HCT116 (cell line): ENCODE measurements around the gene OR51V1. TPM values are rescaled to one million over a fixed set of nuclear protein-coding genes. Genes with fewer than 3 reads are reported as not detected.

ENCODE experiments used
- ATAC-seq: fragments of 200-7000 bp; cut with Tn5 transposase; 2 replicates; pipeline ENCODE4 v1.9.1; 2020; ENCODE audit warnings: mild to moderate bottlenecking, moderate library complexity
- BruUV-seq: library from RNA; stranded (reverse); fragments of 400-500 nt; replicated peaks from 2 replicates; lab custom pipeline; 2021; lab: Mats Ljungman, UMichigan
- CTCF ChIA-PET: fragments of 300-600 bp; sonication (Branson Sonifier 250); formaldehyde crosslinking; loops from one replicate; lab custom pipeline; 2021; ENCODE audit warnings: antibody characterized with exemption; lab: Charles Lee
- POLR2A ChIA-PET: fragments of 300-600, 350-600 bp; sonication (Branson Sonifier 250); formaldehyde crosslinking; loops from one replicate; lab custom pipeline; 2021; ENCODE audit warnings: antibody characterized with exemption; lab: Charles Lee
- RAD21 ChIA-PET, 2 experiments: fragments of 300-600 bp; sonication (Branson Sonifier 250); formaldehyde crosslinking; loops; one replicate each; lab custom pipeline; 2023; ENCODE audit warnings: low total read pairs in 2 of 2; ENCODE audit not compliant: uncharacterized antibody in 2 of 2, unreplicated experiment in 2 of 2, low non-redundant PET in 1 of 2; lab: Charles Lee
- DNase-seq: peaks from one replicate; pipeline ENCODE4 v3.0.0-alpha.2; 2010; ENCODE audit warnings: low read depth, low spot score
- H2AFZ ChIP-seq: fragments of 200-600 bp; shearing (Covaris generic), sonication (generic); 2 replicates; pipeline ENCODE4 v1.6.1; 2017; ENCODE audit warnings: low read depth, mixed run types, mixed read lengths, antibody characterized with exemption, low read length; ENCODE audit not compliant: poor library complexity, severe bottlenecking
- H3K27ac ChIP-seq: 2 replicates; pipeline ENCODE4 v1.5.1; 2012; ENCODE audit warnings: low read depth, low read length
- H3K27me3 ChIP-seq: fragments of 200-600 bp; sonication (generic); 2 replicates; pipeline ENCODE4 v1.6.1; 2016; ENCODE audit warnings: mixed run types, low read length, mixed read lengths; ENCODE audit not compliant: insufficient read depth
- H3K36me3 ChIP-seq, 2 experiments: fragments of 200-500 bp in 1 of 2; fragments of 200-600 bp in 1 of 2; sonication (Bioruptor generic) in 1 of 2; sonication (generic) in 1 of 2; 2 replicates each; pipeline versions ENCODE4 v1.5.1 to v1.6.1; 2014 to 2016; ENCODE audit warnings: low read length in 2 of 2, inconsistent platforms in 1 of 2, mixed read lengths in 1 of 2, mixed run types in 1 of 2; ENCODE audit not compliant: insufficient read depth in 2 of 2, control insufficient read depth in 1 of 2
- H3K4me1 ChIP-seq, 2 experiments: fragments of 200-600 bp in 1 of 2; sonication (generic) in 1 of 2; 2 replicates each; pipeline versions ENCODE4 v1.5.1 to v1.6.1; 2012 to 2017; ENCODE audit warnings: low read length in 2 of 2, inconsistent platforms in 1 of 2, mild to moderate bottlenecking in 1 of 2, mixed read lengths in 1 of 2, mixed run types in 1 of 2, moderate library complexity in 1 of 2; ENCODE audit not compliant: insufficient read depth in 2 of 2, control insufficient read depth in 1 of 2
- H3K4me2 ChIP-seq: fragments of 200-600 bp; sonication (generic); 2 replicates; pipeline ENCODE4 v1.6.1; 2017; ENCODE audit warnings: mixed run types, low read length, mixed read lengths
- H3K4me3 ChIP-seq, 2 experiments: fragments of 200-600 bp in 1 of 2; sonication (generic) in 1 of 2; replicated peaks in 1 of 2; 2 replicates each; pipeline ENCODE4 v1.5.1; 2011 to 2016; ENCODE audit warnings: low read length in 2 of 2, control low read depth in 1 of 2, low read depth in 1 of 2, mild to moderate bottlenecking in 1 of 2, mixed read lengths in 1 of 2, mixed run types in 1 of 2
- H3K79me2 ChIP-seq: fragments of 200-600 bp; sonication (generic); 2 replicates; pipeline ENCODE4 v1.6.1; 2017; ENCODE audit warnings: mild to moderate bottlenecking, mixed run types, low read length, moderate library complexity, mixed read lengths; ENCODE audit not compliant: insufficient read depth
- H3K9ac ChIP-seq: fragments of 200-600 bp; sonication (generic); 2 replicates; pipeline ENCODE4 v1.6.1; 2016; ENCODE audit warnings: low read length, mixed read lengths
- H3K9me2 ChIP-seq: fragments of 200-600 bp; sonication (generic), shearing (Covaris generic); 2 replicates; pipeline ENCODE4 v1.6.1; 2017; ENCODE audit warnings: mixed run types, mild to moderate bottlenecking, moderate library complexity; ENCODE audit not compliant: insufficient read depth
- H3K9me3 ChIP-seq, 2 experiments: fragments of 200-500 bp in 1 of 2; fragments of 200-600 bp in 1 of 2; sonication (Bioruptor generic) in 1 of 2; sonication (generic) in 1 of 2; 2 replicates each; pipeline ENCODE4 v1.6.1; 2014 to 2017; ENCODE audit warnings: low read length in 2 of 2, mixed read lengths in 2 of 2, inconsistent platforms in 1 of 2, low read depth in 1 of 2, mild to moderate bottlenecking in 1 of 2, mixed run types in 1 of 2, moderate library complexity in 1 of 2; ENCODE audit not compliant: control insufficient read depth in 1 of 2, insufficient read depth in 1 of 2
- H4K20me1 ChIP-seq: fragments of 200-600 bp; sonication (generic), shearing (Covaris generic); 2 replicates; pipeline ENCODE4 v1.6.1; 2017; ENCODE audit warnings: mixed run types, mild to moderate bottlenecking, moderate library complexity; ENCODE audit not compliant: insufficient read depth
- CBX3 ChIP-seq: IDR thresholded peaks from 2 replicates; pipeline ENCODE4 v1.6.1; 2012; ENCODE audit warnings: low read depth
- CEBPB ChIP-seq: IDR thresholded peaks from 2 replicates; pipeline ENCODE4 v1.6.1; 2012; ENCODE audit warnings: low read depth
- EGR1 ChIP-seq: IDR thresholded peaks from 2 replicates; pipeline ENCODE4 v1.6.1; 2012; ENCODE audit warnings: low read depth
- EZH2 ChIP-seq: fragments of 200-600 bp; sonication (generic); IDR thresholded peaks from 2 replicates; pipeline ENCODE4 v1.6.1; 2017; ENCODE audit warnings: antibody characterized with exemption, mixed run types
- EZH2phosphoT487 ChIP-seq: fragments of 200-600 bp; IDR thresholded peaks from 2 replicates; pipeline ENCODE4 v1.6.1; 2018; ENCODE audit warnings: antibody characterized with exemption, borderline replicate concordance
- JUND ChIP-seq: IDR thresholded peaks from 2 replicates; pipeline ENCODE4 v1.6.1; 2012
- MAX ChIP-seq: IDR thresholded peaks from 2 replicates; pipeline ENCODE4 v1.6.1; 2012
- SP1 ChIP-seq: IDR thresholded peaks from 2 replicates; pipeline ENCODE4 v1.6.1; 2012; ENCODE audit warnings: low read depth
- SRF ChIP-seq: IDR thresholded peaks from 2 replicates; pipeline ENCODE4 v1.6.1; 2012; ENCODE audit warnings: low read depth
- intact Hi-C: fragments of 100-400 bp; cut with micrococcal nuclease; formaldehyde crosslinking; loops from 2 replicates; pipeline ENCODE4 v1.10.0; 2022
- total RNA-seq: library from RNA; stranded (reverse); gene quantifications from one replicate; pipeline ENCODE4 v1.2.1, GENCODE V29; 2021; ENCODE audit not compliant: unreplicated experiment
- TF ChIP-seq, protein P1 (sequence below): IDR thresholded peaks from 2 replicates; pipeline ENCODE4 v1.6.1; 2012; ENCODE audit warnings: low read depth
- TF ChIP-seq, protein P2 (sequence below), 3 experiments: fragments of 200-600 bp in 1 of 3; sonication (generic) in 1 of 3; IDR thresholded peaks in 2 of 3; conservative IDR thresholded peaks in 1 of 3; 2 replicates each; pipeline ENCODE4 v1.5.1; 2012 to 2017; ENCODE audit warnings: low read depth in 2 of 3, low read length in 2 of 3, antibody characterized with exemption in 1 of 3, borderline replicate concordance in 1 of 3, control low read depth in 1 of 3, mild to moderate bottlenecking in 1 of 3, mixed read lengths in 1 of 3, mixed run types in 1 of 3, moderate library complexity in 1 of 3; ENCODE audit not compliant: insufficient read depth in 1 of 3
- TF ChIP-seq, protein P3 (sequence below): IDR thresholded peaks from 2 replicates; pipeline ENCODE4 v1.6.1; 2012
- TF ChIP-seq, protein P4 (sequence below): IDR thresholded peaks from 2 replicates; pipeline ENCODE4 v1.6.1; 2011; ENCODE audit warnings: mild to moderate bottlenecking, low read length, moderate library complexity; ENCODE audit not compliant: insufficient replicate concordance; ENCODE audit errors: extremely low read depth

The OR51V1 gene
- total RNA-seq, 1 experiment from 2014 or later: not detected

DNA sequence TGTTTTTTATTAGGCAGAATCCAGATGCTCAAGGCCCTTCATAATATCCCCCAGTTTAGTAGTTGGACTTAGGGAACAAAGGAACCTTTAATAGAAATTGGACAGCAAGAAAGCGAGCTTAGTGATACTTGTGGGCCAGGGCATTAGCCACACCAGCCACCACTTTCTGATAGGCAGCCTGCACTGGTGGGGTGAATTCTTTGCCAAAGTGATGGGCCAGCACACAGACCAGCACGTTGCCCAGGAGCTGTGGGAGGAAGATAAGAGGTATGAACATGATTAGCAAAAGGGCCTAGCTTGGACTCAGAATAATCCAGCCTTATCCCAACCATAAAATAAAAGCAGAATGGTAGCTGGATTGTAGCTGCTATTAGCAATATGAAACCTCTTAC, 25.0 kb upstream of the OR51V1 start:
- no peaks in the 10 kb centered on the region for H3K9me2 ChIP-seq
- intact Hi-C loops: no loop called here
- no peak overlapping the region for H3K9ac ChIP-seq
- H2AFZ ChIP-seq: no peak overlapping the region
- POLR2A ChIA-PET: no interaction called here
- H3K27me3 ChIP-seq: no peaks in the 10 kb centered on the region
- RAD21 ChIA-PET: no interaction called here
- H3K4me3 ChIP-seq: no peak overlapping the region
- ATAC-seq: no peak
- H3K36me3 ChIP-seq: no peaks in the 10 kb centered on the region
- DNase-seq: no peak
- H3K4me1 ChIP-seq: no peaks in the 10 kb centered on the region
- H3K79me2 ChIP-seq: no peaks in the 10 kb centered on the region
- no peaks in the 10 kb centered on the region for H3K9me3 ChIP-seq
- no TSS peak for BruUV-seq
- CTCF ChIA-PET: no interaction called here
- H4K20me1 ChIP-seq: no peaks in the 10 kb centered on the region
- no peak overlapping the region for H3K27ac ChIP-seq
- H3K4me2 ChIP-seq: no peak overlapping the region
- no peak for TF ChIP-seq JUND
- no peak for TF ChIP-seq CBX3
- no peak for TF ChIP-seq EZH2phosphoT487
- TF ChIP-seq EZH2: no peak
- no peak for TF ChIP-seq MAX
- no peak for TF ChIP-seq SP1
- TF ChIP-seq, protein P1, sequence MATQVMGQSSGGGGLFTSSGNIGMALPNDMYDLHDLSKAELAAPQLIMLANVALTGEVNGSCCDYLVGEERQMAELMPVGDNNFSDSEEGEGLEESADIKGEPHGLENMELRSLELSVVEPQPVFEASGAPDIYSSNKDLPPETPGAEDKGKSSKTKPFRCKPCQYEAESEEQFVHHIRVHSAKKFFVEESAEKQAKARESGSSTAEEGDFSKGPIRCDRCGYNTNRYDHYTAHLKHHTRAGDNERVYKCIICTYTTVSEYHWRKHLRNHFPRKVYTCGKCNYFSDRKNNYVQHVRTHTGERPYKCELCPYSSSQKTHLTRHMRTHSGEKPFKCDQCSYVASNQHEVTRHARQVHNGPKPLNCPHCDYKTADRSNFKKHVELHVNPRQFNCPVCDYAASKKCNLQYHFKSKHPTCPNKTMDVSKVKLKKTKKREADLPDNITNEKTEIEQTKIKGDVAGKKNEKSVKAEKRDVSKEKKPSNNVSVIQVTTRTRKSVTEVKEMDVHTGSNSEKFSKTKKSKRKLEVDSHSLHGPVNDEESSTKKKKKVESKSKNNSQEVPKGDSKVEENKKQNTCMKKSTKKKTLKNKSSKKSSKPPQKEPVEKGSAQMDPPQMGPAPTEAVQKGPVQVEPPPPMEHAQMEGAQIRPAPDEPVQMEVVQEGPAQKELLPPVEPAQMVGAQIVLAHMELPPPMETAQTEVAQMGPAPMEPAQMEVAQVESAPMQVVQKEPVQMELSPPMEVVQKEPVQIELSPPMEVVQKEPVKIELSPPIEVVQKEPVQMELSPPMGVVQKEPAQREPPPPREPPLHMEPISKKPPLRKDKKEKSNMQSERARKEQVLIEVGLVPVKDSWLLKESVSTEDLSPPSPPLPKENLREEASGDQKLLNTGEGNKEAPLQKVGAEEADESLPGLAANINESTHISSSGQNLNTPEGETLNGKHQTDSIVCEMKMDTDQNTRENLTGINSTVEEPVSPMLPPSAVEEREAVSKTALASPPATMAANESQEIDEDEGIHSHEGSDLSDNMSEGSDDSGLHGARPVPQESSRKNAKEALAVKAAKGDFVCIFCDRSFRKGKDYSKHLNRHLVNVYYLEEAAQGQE: no peak
- no peak for TF ChIP-seq EGR1
- TF ChIP-seq CEBPB: no peak
- TF ChIP-seq, protein P2, sequence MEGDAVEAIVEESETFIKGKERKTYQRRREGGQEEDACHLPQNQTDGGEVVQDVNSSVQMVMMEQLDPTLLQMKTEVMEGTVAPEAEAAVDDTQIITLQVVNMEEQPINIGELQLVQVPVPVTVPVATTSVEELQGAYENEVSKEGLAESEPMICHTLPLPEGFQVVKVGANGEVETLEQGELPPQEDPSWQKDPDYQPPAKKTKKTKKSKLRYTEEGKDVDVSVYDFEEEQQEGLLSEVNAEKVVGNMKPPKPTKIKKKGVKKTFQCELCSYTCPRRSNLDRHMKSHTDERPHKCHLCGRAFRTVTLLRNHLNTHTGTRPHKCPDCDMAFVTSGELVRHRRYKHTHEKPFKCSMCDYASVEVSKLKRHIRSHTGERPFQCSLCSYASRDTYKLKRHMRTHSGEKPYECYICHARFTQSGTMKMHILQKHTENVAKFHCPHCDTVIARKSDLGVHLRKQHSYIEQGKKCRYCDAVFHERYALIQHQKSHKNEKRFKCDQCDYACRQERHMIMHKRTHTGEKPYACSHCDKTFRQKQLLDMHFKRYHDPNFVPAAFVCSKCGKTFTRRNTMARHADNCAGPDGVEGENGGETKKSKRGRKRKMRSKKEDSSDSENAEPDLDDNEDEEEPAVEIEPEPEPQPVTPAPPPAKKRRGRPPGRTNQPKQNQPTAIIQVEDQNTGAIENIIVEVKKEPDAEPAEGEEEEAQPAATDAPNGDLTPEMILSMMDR (IDR thresholded peaks at IDR 0.05 in 2 of 3, conservative IDR thresholded peaks at IDR 0.05 in 1 of 3; ENCODE audit: borderline replicate concordance in 1 of 3, insufficient read depth in 1 of 3, low read depth in 2 of 3, low read length in 2 of 3): no peak
- TF ChIP-seq, protein P3, sequence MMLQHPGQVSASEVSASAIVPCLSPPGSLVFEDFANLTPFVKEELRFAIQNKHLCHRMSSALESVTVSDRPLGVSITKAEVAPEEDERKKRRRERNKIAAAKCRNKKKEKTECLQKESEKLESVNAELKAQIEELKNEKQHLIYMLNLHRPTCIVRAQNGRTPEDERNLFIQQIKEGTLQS: no peak
- no peak for TF ChIP-seq SRF
- TF ChIP-seq, protein P4, sequence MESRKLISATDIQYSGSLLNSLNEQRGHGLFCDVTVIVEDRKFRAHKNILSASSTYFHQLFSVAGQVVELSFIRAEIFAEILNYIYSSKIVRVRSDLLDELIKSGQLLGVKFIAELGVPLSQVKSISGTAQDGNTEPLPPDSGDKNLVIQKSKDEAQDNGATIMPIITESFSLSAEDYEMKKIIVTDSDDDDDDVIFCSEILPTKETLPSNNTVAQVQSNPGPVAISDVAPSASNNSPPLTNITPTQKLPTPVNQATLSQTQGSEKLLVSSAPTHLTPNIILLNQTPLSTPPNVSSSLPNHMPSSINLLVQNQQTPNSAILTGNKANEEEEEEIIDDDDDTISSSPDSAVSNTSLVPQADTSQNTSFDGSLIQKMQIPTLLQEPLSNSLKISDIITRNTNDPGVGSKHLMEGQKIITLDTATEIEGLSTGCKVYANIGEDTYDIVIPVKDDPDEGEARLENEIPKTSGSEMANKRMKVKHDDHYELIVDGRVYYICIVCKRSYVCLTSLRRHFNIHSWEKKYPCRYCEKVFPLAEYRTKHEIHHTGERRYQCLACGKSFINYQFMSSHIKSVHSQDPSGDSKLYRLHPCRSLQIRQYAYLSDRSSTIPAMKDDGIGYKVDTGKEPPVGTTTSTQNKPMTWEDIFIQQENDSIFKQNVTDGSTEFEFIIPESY: no peak
